NCI-H526 treated with DMSO at 0.1 percent for 48 hours (cell line): ENCODE data around the gene OR52B4.
"Not testable (repeated sequence)": the region's sequence is repeated elsewhere in the genome, so short reads cannot be mapped to it uniquely, and the experiment has no call there.

Experiments used
- DNase-seq: peaks from one replicate; lab custom pipeline; 2025; lab: John Stamatoyannopoulos, UW

The OR52B4 gene

GRCh38 chr11:4368286-4368685 is at the start of gene OR52B4:
TSS of gene OR52B4 (minus strand) at chr11:4368386. CDS start at chr11:4368295, 91 bp downstream.
- DNase-seq: no peak

- no peak for DNase-seq
Measured at GRCh38 chr11:4416816-4417215, 48.6 kb upstream of the OR52B4 start.

GRCh38 chr11:4416306-4416705 is 48.1 kb upstream of the OR52B4 start:
- no peak for DNase-seq

- DNase-seq: not testable (repeated sequence)
Measured at GRCh38 chr11:4406206-4406605, 38.0 kb upstream of the OR52B4 start.

GRCh38 chr11:4393858-4394223 is 25.7 kb upstream of the OR52B4 start:
- no peak for DNase-seq

- DNase-seq: peak; percentile 51
Measured at GRCh38 chr11:4393209-4393857, 25.1 kb upstream of the OR52B4 start, which contains the start of gene TRIM21. TSS of gene TRIM21 (minus strand) at chr11:4393702. CDS start at chr11:4390409, 3,293 bp downstream.

GRCh38 chr11:4388221-4388620 is 20.0 kb upstream of the OR52B4 start:
- DNase-seq: no peak

GRCh38 chr11:4385978-4386740 is 18.0 kb upstream of the OR52B4 start:
- DNase-seq: no peak

- DNase-seq: no peak
Measured at GRCh38 chr11:4381901-4382300, 13.7 kb upstream of the OR52B4 start.

GRCh38 chr11:4375431-4376140 is 7.4 kb upstream of the OR52B4 start:
- peak; percentile 6 for DNase-seq

GRCh38 chr11:4370166-4370565 is 2.0 kb upstream of the OR52B4 start:
- no peak for DNase-seq

GRCh38 chr11:4348142-4348541 is 20.0 kb downstream of the OR52B4 start:
- DNase-seq: not testable (repeated sequence)

GRCh38 chr11:4345366-4345765 is 22.8 kb downstream of the OR52B4 start:
- DNase-seq: not testable (repeated sequence)

- DNase-seq: not testable (repeated sequence)
Measured at GRCh38 chr11:4334356-4334755, 33.8 kb downstream of the OR52B4 start.
